HL-60 (cell line): ENCODE measurements around the gene EIF3B.

Experiments
- DNase-seq, 2 experiments: peaks; one replicate each; pipeline ENCODE4 v3.0.0-alpha.2; 2010 to 2020; ENCODE audit warnings: low read depth in 1 of 2, low spot score in 1 of 2
- H3K27ac ChIP-seq: fragments of 250-450 bp; sonication (Bioruptor Pico); replicated peaks from 2 replicates; pipeline ENCODE4 v1.5.1; 2020; ENCODE audit warnings: mild to moderate bottlenecking, moderate library complexity
- H3K27me3 ChIP-seq: fragments of 250-450 bp; sonication (Bioruptor Pico); 2 replicates; pipeline ENCODE4 v1.5.1; 2021; ENCODE audit warnings: mild to moderate bottlenecking, moderate library complexity; ENCODE audit not compliant: insufficient read depth, poor library complexity, severe bottlenecking
- H3K4me3 ChIP-seq: replicated peaks from 2 replicates; pipeline ENCODE4 v1.5.1; 2011; ENCODE audit warnings: mild to moderate bottlenecking, control low read depth, low read length; ENCODE audit not compliant: insufficient read depth
- CTCF ChIP-seq: IDR thresholded peaks from one replicate; pipeline ENCODE4 v1.5.1; 2011; ENCODE audit warnings: low read length, control low read depth, inconsistent platforms; ENCODE audit not compliant: insufficient read depth
- GABPA ChIP-seq: IDR thresholded peaks from 2 replicates; pipeline ENCODE4 v1.6.1; 2012; ENCODE audit warnings: low read depth
- POLR2AphosphoS5 ChIP-seq: IDR thresholded peaks from 2 replicates; pipeline ENCODE4 v1.6.1; 2012; ENCODE audit warnings: low read depth
- SPI1 ChIP-seq: IDR thresholded peaks from 2 replicates; pipeline ENCODE4 v1.6.1; 2012; ENCODE audit warnings: low read depth, mild to moderate bottlenecking, borderline replicate concordance
- TF ChIP-seq, protein P1 (sequence below): IDR thresholded peaks from 2 replicates; pipeline ENCODE4 v1.6.1; 2012; ENCODE audit warnings: low read depth; ENCODE audit not compliant: insufficient replicate concordance

The EIF3B gene

DNA sequence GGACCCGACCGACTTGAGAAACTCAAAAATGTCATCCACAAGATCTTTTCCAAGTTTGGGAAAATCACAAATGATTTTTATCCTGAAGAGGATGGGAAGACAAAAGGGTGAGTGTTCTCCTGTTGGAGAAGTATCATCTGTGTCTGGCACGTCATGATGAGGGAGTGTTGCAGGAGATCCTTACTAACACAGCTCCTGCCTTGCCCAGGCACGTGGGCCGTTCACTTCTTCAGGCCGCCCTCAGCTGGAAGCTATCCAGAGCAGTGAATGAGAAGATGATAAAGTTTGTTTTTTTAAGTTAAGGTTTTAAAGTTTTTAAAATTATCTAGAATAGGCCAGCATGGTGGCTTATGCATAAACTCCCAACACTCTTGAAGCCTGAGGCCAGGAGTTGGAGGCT is 6.2 kb downstream of the EIF3B start:
- H3K27ac ChIP-seq, result no peak overlapping the region
- H3K4me3 ChIP-seq, result no peak overlapping the region
- TF ChIP-seq GABPA, result no peak
- no peak for TF ChIP-seq CTCF
- no peak for TF ChIP-seq POLR2AphosphoS5
- TF ChIP-seq SPI1, result no peak
- TF ChIP-seq, protein P1, sequence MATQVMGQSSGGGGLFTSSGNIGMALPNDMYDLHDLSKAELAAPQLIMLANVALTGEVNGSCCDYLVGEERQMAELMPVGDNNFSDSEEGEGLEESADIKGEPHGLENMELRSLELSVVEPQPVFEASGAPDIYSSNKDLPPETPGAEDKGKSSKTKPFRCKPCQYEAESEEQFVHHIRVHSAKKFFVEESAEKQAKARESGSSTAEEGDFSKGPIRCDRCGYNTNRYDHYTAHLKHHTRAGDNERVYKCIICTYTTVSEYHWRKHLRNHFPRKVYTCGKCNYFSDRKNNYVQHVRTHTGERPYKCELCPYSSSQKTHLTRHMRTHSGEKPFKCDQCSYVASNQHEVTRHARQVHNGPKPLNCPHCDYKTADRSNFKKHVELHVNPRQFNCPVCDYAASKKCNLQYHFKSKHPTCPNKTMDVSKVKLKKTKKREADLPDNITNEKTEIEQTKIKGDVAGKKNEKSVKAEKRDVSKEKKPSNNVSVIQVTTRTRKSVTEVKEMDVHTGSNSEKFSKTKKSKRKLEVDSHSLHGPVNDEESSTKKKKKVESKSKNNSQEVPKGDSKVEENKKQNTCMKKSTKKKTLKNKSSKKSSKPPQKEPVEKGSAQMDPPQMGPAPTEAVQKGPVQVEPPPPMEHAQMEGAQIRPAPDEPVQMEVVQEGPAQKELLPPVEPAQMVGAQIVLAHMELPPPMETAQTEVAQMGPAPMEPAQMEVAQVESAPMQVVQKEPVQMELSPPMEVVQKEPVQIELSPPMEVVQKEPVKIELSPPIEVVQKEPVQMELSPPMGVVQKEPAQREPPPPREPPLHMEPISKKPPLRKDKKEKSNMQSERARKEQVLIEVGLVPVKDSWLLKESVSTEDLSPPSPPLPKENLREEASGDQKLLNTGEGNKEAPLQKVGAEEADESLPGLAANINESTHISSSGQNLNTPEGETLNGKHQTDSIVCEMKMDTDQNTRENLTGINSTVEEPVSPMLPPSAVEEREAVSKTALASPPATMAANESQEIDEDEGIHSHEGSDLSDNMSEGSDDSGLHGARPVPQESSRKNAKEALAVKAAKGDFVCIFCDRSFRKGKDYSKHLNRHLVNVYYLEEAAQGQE, result no peak
- no peak for DNase-seq
- no peaks in the 10 kb centered on the region for H3K27me3 ChIP-seq

DNA sequence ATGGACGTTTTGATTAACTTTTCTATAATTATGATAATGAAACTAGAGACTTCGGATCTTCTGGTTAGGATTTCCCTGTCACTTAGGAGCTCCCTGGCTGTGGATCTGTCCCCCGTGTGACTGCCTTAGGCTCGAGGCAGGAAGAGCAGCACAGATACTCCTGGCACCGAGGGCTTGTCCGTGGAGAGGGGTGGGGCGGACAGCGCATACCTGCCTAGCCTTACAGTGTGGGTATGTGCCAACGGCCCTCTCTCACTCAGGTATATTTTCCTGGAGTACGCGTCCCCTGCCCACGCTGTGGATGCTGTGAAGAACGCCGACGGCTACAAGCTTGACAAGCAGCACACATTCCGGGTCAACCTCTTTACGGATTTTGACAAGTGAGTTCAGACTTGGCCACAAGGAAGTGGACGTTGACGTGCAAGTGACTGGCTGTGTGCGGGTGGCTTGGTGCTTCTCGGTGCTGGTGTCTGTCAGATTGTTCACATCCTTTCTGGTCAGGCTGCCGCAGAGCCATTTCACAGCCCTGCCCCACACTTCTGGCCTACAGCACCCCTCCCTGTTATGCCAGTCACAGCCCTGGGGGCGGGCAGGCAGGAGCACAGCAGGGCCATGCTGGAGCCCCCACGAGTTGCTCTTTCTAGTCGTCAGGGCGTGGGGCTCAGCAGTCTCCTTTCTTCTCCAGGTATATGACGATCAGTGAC is 7.9 kb downstream of the EIF3B start:
- Histone ChIP-seq H3K27me3 (no peaks in the 10 kb centered on the region), H3K27ac (no peak overlapping the region), H3K4me3 (no peak overlapping the region)
- DNase-seq, result no peak
- TF ChIP-seq CTCF (no peak), GABPA (no peak), POLR2AphosphoS5 (no peak), SPI1 (no peak)
- TF ChIP-seq, protein P1, result no peak

- TF ChIP-seq, protein P1, result no peak
- TF ChIP-seq GABPA (no peak), CTCF (no peak), POLR2AphosphoS5 (no peak), SPI1 (no peak)
- no peak for DNase-seq
- H3K27me3 ChIP-seq, result no peaks in the 10 kb centered on the region
- H3K4me3 ChIP-seq, result no peak overlapping the region
- no peak overlapping the region for H3K27ac ChIP-seq
These were observed 14.5 kb downstream of the EIF3B start for GRCh38 chr7:2369139-2369538.
